GM12875 (cell line): ENCODE data around the gene MVB12B.

Experiments
- H3K4me3 ChIP-seq: one replicate; pipeline ENCODE4 v1.5.1; 2011; ENCODE audit warnings: low read depth, low read length, control low read depth
- CTCF ChIP-seq: IDR thresholded peaks from 2 replicates; pipeline ENCODE4 v1.5.1; 2011; ENCODE audit warnings: low read depth, mild to moderate bottlenecking, control low read depth, inconsistent platforms, low read length, moderate library complexity, borderline replicate concordance; ENCODE audit not compliant: insufficient read depth

The MVB12B gene

GRCh38 chr9:126400571-126400970, 73.9 kb downstream of the MVB12B start:
- TF ChIP-seq CTCF = no peak
- no peak overlapping the region for H3K4me3 ChIP-seq

DNA sequence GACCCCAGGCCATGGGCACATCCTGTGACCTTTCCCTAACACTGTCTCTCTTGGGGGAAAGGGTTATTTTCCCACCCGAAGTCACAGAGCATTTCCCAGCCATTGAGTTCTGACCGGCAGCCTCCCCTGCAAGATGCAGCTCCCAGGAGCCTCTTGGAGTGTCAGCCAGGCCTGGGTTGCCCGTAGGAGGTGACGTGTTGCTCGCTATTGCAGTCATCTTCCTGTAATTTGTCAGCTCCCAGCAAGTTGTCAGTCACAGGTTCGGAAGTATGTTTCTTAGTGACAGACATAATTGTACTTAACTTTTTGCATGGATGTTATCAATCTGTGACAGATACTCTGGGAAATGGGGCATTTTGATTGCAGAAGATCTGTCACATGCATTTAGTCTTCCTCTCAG, 74.5 kb downstream of the MVB12B start:
- no peak for TF ChIP-seq CTCF
- no peak overlapping the region for H3K4me3 ChIP-seq

DNA sequence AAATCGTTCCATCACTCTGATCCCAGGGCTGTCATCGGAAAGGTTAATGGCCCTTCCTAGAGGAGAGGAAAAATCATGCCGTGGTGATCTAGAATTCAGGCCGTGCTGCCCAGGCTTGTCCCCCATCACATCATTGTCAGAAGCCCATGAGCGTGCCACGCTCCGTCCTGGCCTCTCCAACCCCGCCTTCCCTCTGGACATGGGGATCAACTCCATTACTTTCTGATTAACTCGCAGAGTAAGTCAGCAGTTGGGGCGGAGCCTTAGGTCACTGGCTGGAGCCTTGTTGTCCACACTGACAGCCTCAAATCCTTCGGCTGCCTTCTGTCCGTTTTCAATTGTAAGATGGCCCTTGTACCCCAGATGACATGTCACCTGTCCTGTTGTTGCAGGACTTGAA, 75.0 kb downstream of the MVB12B start:
- H3K4me3 ChIP-seq = no peak overlapping the region
- TF ChIP-seq CTCF = no peak

DNA sequence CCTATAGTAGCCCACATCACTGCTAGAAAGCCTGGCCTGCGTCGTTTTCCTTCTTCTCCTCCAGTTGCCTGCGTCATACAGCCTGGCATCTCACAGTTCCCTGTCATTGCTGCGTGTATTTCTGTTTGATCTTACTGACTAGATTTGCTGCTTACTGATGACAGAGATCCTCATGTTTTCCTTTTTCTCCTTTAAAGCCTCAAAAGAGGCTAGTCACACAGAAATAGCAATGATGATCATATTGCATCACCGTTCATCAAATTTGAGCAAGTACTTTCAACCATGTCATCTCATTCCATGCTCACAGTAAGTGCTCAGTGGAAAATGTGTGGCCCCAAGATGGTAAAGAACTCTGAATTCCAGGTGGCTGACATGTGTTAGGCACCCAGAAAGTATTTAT, 76.8 kb downstream of the MVB12B start:
- no peak overlapping the region for H3K4me3 ChIP-seq
- no peak for TF ChIP-seq CTCF

DNA sequence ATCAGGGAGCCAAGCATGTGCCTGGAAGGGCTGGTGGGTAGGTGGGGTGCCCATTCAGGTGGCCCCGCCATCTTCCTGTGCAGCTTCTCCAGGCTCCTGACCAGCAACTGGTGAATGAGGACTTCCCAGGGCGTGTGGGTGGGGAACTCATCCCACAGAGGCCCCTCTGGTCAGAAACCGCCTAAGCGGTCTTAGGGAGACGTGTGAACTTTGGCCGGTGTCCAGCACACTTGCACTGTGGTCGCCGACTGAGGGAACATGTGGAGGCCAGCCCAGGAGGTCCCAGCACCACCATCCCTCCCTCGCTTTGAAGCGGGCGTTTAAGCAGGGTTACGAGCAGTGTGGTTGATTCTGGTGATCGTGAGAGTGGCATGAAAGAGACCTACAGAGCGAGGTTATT, 77.8 kb downstream of the MVB12B start:
- TF ChIP-seq CTCF = no peak
- no peak overlapping the region for H3K4me3 ChIP-seq

- H3K4me3 ChIP-seq = no peak overlapping the region
- no peak for TF ChIP-seq CTCF
Measured at GRCh38 chr9:126406075-126406667, 79.5 kb downstream of the MVB12B start.

DNA sequence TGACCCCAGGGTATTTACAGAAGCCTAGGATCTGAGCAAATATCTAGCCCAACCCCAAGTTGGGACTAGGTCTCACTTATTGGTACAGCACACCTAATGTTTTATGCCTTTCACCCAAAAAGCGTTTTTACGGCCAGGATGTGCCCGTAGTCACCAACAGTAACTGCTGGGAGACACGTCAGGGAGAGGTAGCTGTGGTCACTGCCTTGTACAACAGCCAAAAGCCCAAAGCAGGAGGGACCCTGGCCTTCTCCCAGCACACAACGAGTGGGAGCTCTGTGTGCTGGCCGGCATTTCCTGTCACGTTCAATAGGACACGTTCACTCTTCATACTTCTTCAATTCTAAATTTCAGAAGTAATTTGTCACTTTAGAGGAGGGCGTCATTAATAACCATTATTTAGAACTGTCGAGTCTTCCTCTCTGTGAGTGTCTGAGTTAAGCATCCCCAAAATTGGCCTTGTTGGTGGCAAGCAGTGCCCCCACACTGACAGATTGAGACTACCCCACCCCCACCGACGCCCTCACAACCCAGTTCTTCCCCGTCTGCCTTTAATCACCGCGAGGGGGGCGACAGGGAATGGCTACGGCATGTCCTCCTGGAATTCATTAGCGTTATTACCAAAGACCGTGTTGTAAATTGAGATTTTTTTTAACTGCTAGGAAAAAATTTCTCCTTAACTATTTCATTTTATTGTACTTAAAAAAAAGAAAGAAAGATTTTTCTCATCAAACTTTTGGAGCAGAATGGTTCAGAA, 80.7 kb downstream of the MVB12B start:
- H3K4me3 ChIP-seq = no peak overlapping the region
- TF ChIP-seq CTCF = no peak
